ENCODE data around the gene ZC3H10.

DNA sequence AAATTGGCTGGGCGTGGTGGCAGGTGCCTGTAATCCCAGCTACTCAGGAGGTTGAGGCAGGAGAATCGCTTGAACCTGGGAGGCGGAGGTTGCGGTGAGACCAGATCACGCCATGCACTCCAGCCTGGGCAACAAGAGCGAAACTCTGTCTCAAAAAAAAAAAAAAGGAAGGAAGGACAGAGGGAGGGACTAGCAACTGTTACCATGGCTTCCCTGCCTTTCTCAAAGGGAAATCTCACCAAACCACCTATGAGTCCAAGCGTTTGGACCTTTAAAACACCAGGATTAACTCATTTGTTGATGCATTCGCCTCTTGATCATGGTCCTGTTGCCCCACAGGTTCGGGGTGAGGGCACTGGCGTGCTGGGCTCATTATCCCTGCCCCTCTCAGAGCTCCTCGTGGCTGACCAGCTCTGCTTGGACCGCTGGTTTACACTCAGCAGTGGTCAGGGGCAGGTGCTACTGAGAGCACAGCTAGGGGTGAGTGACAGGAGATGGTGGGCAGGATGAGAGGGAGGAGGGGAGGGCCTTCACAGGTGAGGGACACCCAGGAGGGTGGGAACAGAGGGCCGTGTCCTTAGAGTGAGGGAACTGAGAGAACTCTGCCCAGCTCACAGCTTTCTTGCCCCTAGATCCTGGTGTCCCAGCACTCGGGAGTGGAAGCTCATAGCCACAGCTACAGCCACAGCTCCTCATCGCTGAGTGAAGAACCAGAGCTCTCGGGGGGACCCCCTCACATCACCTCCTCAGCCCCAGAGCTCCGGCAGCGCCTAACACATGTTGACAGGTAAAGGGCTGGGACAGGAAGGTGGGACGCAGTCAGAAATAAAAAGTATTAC is 24.1 kb downstream of the ZC3H10 start:
- TF ChIP-seq, protein P1, sequence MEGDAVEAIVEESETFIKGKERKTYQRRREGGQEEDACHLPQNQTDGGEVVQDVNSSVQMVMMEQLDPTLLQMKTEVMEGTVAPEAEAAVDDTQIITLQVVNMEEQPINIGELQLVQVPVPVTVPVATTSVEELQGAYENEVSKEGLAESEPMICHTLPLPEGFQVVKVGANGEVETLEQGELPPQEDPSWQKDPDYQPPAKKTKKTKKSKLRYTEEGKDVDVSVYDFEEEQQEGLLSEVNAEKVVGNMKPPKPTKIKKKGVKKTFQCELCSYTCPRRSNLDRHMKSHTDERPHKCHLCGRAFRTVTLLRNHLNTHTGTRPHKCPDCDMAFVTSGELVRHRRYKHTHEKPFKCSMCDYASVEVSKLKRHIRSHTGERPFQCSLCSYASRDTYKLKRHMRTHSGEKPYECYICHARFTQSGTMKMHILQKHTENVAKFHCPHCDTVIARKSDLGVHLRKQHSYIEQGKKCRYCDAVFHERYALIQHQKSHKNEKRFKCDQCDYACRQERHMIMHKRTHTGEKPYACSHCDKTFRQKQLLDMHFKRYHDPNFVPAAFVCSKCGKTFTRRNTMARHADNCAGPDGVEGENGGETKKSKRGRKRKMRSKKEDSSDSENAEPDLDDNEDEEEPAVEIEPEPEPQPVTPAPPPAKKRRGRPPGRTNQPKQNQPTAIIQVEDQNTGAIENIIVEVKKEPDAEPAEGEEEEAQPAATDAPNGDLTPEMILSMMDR (IDR thresholded peaks at IDR 0.05; ENCODE audit: low read length), result no peak
- TF ChIP-seq EZH2 (optimal IDR thresholded peaks at IDR 0.05; ENCODE audit: low read depth, low read length), result no peak
